Stimulated activated CD8-positive, alpha-beta memory T cell treated with anti-CD3 and anti-CD28 coated beads, Interleukin-4, amount 100 ng/mL, for 1 hour (primary cell): ENCODE measurements around the gene UBL3.

Source experiments
- DNase-seq, 2 donors: peaks; one replicate each; pipeline ENCODE4 v3.0.0-alpha.2; 2020; ENCODE audit warnings: low read depth in 2 of 2, low spot score in 1 of 2

Gene UBL3

GRCh38 chr13:29858231-29858630 lies 7.8 kb upstream of the UBL3 start:
- no peak for DNase-seq

DNA sequence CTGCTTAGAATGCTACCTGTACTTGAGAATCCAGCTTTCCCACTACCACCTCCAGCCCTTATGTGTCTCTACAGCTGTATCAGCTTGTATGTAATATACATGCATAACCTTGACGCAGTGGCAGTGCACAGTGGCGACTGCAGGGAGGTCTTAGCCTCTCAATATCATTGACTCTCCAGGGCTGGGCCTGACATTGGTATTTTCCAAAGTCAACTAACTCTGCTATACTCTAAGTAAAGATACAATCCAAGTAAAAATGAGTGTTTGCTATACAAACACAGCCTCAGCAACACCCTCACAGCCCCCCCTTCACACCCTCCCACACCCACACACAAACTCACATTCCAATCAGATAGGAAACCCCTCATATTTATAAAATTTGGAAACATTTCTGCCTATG lies 6.7 kb upstream of the UBL3 start:
- DNase-seq, result no peak

DNA sequence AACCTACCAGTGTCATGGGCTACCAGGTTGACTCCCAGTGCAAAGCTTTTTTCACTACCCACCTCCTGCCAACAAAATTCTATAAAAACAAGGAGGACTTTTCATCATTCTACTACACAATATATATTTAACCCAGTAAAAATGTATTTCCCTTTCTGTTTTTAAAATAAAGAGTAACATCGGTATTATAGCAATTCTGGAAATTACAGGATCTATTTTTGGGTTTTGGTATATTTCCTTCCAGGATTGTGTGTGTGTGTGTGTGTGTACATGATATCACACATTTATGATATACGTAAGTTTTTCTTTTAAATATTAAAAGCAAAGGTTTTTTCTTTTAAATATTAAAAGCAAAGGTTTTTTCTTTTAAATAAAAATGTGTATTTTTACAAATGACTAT lies 6.0 kb upstream of the UBL3 start:
- DNase-seq, result no peak

DNA sequence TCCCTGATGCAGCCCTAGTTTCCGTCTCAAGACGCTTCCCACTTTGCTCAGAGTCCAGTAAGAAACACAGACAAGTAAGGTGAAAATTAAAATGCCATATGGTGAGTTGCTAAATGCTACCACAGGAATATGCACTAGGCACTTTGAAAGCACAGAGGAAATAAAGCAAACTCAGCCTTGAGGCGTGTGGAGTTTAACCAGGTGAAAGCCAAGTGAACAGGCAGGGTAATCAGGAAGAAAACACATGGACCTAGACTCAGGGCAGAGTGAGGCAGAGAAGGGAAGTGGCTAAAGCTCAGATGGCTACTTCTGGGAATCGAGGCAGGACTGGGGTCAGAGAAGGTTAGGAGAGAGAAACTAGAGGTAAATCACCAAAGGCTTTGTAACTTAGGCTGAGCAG lies 5.4 kb upstream of the UBL3 start:
- DNase-seq, result no peak

DNA sequence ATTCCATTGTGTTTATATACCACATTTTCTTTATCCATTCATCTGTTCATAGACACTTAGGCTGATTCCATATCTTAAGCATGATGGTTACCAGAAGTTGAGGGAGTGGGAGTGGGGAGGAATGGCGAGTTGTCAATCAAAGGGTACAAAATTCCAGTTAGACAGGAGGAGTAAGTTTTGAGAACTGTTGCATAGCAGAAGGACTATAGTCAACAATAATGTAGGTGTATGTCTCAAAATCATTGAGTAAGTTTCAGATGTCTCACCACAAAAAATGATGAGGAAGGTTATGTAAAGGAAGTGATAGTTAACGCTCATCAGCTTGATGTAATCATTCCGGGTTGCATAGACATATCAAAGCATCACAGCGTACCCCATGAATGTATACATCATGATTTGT lies 4.6 kb upstream of the UBL3 start:
- no peak for DNase-seq

GRCh38 chr13:29853131-29853530 lies 2.7 kb upstream of the UBL3 start:
- no peak for DNase-seq

DNA sequence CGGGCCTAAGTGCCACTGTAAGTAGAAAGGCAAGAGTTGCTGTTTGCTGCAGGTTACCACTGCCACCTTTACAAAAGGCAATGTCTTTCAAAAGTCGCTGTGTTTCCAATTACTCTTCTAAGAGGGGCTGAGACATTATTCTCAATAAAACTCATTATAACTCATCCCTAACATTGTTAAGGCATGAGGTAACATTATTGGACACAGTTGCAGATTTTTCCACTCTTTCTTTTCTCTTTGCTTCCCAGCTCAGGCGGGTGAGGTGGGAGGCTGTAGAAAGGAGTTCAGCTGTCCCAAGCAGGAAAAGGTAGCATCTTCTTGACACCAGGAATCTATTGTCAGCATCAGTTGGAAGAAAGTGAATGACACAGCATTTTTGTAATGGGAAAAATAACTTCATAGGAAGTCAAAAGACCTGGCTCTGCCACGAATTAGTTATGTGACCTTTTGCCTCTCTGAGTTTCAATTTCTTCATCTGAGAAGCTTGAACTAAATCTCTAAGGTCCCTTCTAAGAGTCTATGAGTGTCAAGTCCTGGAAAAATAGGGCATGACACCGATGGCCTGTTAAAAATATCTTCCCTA lies 2.1 kb upstream of the UBL3 start:
- DNase-seq, result no peak

DNA sequence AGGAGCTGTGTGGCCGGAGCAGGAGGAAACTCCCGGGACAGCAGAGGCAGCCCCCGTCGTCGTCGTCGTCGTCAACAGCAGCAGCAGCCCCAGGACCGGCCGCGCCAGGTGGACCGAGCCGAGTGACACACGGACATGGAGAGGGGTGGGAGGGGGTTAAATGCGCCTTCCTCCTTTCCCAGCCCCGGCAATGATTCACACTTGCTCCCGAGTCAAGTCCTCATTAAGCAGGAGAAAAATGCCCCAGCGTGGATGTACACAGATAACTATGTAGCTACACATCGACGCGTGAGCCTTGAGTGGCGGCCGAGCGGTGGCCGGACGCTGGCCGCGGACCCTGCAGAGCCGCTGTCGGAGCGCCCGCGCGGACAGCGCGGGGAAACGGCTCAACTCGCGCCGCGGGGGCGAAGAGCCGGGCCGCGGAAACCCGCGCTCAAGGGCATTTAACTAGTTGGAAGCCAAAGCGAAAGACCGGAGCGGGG lies 645 bp downstream of the UBL3 start:
- peak; percentile 8 to 26 for DNase-seq

GRCh38 chr13:29849071-29849631 lies 1.3 kb downstream of the UBL3 start:
- DNase-seq, result peak in 1 of 2 donors; percentile 2

- no peak for DNase-seq
Measured at GRCh38 chr13:29847501-29847983, 2.9 kb downstream of the UBL3 start.

GRCh38 chr13:29846475-29847256 lies 3.8 kb downstream of the UBL3 start:
- no peak for DNase-seq

- DNase-seq, result no peak
Measured at GRCh38 chr13:29845440-29846056, 4.9 kb downstream of the UBL3 start.

DNA sequence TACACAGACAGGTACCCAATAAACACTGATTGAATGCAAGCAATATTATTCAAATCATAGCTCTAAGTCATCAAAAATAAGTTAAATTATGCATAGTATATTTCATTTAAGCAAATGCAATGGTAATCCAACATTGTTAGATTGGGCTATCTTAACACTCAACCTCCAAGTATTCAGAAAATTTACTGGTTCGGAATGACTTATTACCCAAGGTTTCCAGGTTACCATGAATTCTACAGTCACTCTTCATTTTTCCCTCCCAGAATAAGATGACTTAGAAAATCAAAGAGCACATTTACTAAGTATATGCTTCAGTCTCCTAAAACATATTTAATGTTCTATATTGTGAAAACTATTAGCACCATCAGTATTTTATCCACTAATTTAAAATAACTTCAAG lies 6.0 kb downstream of the UBL3 start:
- DNase-seq, result no peak

DNA sequence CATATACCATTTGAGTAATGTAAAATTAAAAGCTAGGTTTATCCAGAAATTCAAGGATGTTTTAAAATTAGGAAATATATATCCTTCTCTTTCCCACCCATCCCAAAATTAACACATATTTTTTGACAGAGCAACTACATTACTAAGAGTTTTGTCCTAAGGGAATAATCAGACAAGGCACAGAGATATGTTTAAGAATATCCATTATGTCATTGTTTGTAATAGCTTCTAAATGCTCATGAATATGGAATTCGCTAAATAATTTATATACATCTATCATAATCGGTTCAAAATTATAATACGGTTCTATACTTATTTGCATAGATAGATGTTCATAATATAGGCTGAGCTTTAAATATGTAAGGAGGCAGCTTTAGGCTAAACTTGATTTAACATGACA lies 9.8 kb downstream of the UBL3 start:
- DNase-seq, result no peak

DNA sequence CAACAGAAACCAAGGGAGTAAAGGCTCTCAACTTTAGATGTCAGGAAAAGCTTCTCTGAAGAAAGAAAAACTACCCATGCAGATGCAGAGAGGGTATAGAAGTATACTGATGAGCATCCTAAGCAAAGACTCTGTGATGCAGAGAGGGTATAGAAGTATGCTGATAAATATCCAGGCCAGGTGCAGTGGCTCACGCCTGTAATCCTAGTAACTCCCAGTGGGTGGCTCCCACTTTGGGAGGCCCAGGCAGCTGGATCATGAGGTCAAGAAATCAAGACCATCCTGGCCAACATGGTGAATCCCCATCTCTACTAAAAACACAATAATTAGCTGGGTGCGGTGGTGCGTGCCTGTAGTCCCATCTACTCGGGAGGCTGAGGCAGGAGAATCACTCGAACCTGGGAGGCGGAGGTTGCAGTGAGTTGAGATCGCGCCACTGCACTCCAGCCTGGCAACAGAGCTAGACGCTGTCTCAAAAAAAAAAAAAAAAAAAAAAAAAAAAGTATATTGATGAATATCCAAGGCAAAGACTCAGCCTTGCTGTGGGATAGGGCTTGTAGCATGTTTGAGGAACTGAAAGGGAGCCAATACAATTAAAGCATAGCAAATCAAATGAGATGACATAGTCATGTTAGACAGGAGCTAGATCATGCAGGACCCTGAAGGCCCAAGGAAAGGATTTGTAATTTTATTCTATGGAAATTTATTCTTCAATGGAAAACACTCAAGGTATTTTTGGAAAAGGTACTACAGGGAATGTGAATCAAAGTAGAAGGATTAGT lies 14.9 kb downstream of the UBL3 start:
- DNase-seq, result no peak

DNA sequence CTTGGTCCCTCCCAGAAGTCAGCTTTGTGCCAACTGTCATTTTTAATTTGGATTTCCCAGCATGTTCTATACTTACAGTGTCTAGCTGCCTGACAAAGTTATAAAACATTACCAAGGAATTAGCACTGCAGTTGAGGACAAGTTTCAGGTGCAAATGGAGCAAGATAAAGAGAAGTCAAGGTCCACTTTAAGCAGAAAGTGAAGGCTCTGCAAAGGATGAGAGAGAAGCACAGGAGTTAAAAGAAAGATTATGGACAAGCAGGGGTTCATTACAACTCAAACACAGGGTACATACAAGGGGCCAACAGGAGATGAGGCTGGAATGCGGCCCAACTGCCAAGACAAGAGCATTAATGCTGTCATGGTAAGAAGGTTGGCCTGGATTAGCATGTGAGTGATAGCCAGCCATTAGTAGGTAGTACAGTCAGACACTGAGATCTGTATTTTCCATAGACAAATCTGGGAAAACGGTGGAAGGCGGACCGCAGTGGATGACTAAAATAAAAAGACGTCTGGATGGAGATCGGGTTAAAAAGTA lies 17.6 kb downstream of the UBL3 start:
- DNase-seq, result no peak

GRCh38 chr13:29830000-29830399 lies 20.4 kb downstream of the UBL3 start:
- DNase-seq, result no peak

- no peak for DNase-seq
Measured at GRCh38 chr13:29819143-29819542, 31.3 kb downstream of the UBL3 start.

GRCh38 chr13:29817604-29818378 lies 32.6 kb downstream of the UBL3 start:
- no peak for DNase-seq

DNA sequence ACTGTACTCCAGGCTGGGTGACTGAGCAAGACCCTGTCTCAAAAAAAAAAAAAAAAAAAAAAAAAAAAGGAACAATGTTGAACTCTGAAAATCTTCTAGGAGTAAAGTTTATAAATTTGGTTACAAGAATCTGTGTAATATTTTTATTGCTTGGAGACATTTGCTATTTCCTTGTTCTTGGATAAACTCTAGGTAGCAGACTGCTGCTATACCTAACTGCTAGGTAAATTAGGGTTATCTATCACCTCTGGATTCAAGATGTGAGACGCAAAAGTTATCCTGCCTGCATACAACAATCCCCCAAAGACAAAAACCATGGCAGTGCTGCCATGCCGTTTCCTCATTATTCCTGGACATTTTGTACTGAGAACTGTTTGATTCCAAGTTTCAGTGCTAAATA lies 33.7 kb downstream of the UBL3 start:
- DNase-seq, result no peak
